Suprapubic skin (tissue), 4 donors: Measurements from ENCODE around the gene TMEM131.

Experiments
- CTCF ChIP-seq, 2 donors: fragments of 200-600 bp in 1 of 2; fragments of 450-650 bp in 1 of 2; sonication (generic) in 1 of 2; IDR thresholded peaks; one replicate each; pipeline ENCODE4 v1.5.1; 2016 to 2019; ENCODE audit warnings: antibody characterized with exemption in 2 of 2, mild to moderate bottlenecking in 1 of 2, moderate library complexity in 1 of 2
- EP300 ChIP-seq: sonication (generic); formaldehyde crosslinking; IDR thresholded peaks from one replicate; pipeline ENCODE4 v1.6.1; 2017; ENCODE audit warnings: antibody characterized with exemption
- POLR2A ChIP-seq, 2 donors: fragments of 450-650 bp; IDR thresholded peaks; one replicate each; pipeline ENCODE4 v1.6.1; 2017; ENCODE audit warnings: antibody characterized with exemption in 2 of 2, mild to moderate bottlenecking in 2 of 2, moderate library complexity in 2 of 2
- POLR2AphosphoS5 ChIP-seq, 3 donors: sonication (generic); formaldehyde crosslinking; IDR thresholded peaks; one replicate each; pipeline ENCODE4 v1.6.1; 2017; ENCODE audit warnings: antibody characterized with exemption in 3 of 3

- TF ChIP-seq CTCF (IDR thresholded peaks at IDR 0.05) (no peak), POLR2A (IDR thresholded peaks at IDR 0.05) (no peak), POLR2AphosphoS5 (IDR thresholded peaks at IDR 0.05) (no peak), EP300 (no peak)
Measured at GRCh38 chr2:97911206-97911921, 84.4 kb downstream of the TMEM131 start.
